ENCODE measurements around the gene RPA3. TPM values are rescaled to one million over a fixed set of nuclear protein-coding genes. Genes with fewer than 3 reads are reported as not detected.

The RPA3 gene
- total RNA-seq, 1 experiment from 2014 or later: 44.2 TPM

DNA sequence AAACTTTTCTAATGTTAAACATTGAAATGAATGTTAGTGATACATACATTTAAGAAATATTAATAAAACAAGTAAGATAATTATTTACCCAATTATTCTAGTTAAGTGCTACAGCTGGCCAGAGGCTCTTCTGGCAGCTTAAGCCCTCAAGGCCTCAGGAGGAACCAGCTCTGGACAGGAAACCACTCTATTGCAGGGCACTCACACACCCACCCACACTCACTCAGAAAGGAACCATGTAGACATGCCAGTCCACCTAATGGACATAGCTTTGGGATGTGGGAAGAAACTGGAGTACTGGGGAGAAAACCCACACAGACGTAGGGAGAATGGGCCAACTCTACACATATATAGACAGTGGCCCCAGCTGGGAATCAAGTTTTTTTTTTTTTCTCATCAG is 49.7 kb downstream of the RPA3 start:
- no peak overlapping the region for H3K4me3 Mint-ChIP-seq (ENCODE audit: unreplicated experiment)
- POLR2A ChIA-PET: no interaction called here
- H3K27ac Mint-ChIP-seq (ENCODE audit: low read depth, unreplicated experiment): no peak overlapping the region
- intact Hi-C loops (cut with micrococcal nuclease): no loop called here
- no peaks in the 10 kb centered on the region for H3K9me3 Mint-ChIP-seq (ENCODE audit: unreplicated experiment)
- CTCF ChIA-PET: interaction anchor here (0.6 kb wide), 2 partner anchors 27 to 533 kb away, joined by 4 to 5 read pairs; no protein-coding TSS in a partner anchor
- H3K36me3 Mint-ChIP-seq (ENCODE audit: insufficient read depth, unreplicated experiment): peaks cover 8% of the 10 kb centered on the region
- no TSS peak for BruUV-seq (replicated peaks)
- H3K27me3 Mint-ChIP-seq (ENCODE audit: insufficient read depth, unreplicated experiment): no peaks in the 10 kb centered on the region
- no peaks in the 10 kb centered on the region for H3K4me1 Mint-ChIP-seq (ENCODE audit: insufficient read depth, unreplicated experiment)
- no peak for DNase-seq (ENCODE audit: unreplicated experiment)
- TF ChIP-seq, protein P1, sequence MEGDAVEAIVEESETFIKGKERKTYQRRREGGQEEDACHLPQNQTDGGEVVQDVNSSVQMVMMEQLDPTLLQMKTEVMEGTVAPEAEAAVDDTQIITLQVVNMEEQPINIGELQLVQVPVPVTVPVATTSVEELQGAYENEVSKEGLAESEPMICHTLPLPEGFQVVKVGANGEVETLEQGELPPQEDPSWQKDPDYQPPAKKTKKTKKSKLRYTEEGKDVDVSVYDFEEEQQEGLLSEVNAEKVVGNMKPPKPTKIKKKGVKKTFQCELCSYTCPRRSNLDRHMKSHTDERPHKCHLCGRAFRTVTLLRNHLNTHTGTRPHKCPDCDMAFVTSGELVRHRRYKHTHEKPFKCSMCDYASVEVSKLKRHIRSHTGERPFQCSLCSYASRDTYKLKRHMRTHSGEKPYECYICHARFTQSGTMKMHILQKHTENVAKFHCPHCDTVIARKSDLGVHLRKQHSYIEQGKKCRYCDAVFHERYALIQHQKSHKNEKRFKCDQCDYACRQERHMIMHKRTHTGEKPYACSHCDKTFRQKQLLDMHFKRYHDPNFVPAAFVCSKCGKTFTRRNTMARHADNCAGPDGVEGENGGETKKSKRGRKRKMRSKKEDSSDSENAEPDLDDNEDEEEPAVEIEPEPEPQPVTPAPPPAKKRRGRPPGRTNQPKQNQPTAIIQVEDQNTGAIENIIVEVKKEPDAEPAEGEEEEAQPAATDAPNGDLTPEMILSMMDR (IDR thresholded peaks at IDR 0.05; ENCODE audit: unreplicated experiment): no peak

DNA sequence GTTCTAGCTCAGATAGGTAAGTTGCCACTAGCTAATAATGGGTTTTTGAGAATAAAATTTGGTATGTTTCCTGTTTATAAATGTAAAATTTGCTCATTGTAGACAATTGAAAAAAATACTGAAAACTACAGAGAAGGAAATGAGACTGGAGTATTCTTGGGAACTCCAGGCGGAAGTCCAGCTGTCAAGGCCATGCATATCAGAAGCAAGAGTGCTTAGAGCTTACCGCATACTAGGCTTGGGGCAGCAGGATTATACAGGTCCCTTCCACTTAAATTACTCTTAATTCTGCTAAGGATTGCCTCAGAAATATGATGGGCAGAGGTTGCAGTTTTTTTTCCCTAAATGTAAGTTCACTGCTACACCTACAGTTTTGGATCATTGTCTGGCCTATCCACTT is 51.2 kb downstream of the RPA3 start:
- no TSS peak for BruUV-seq (replicated peaks)
- no peak overlapping the region for H3K4me3 Mint-ChIP-seq (ENCODE audit: unreplicated experiment)
- ChIA-PET POLR2A (interaction anchor here (1.1 kb wide), 1 partner anchor 14 kb away, joined by 3 read pairs; no protein-coding TSS in a partner anchor), CTCF (interaction anchor here (0.5 to 2.0 kb wide), 3 partner anchors 14 to 365 kb away, joined by 3 to 12 read pairs (median 4); no protein-coding TSS in a partner anchor)
- TF ChIP-seq, protein P1 (IDR thresholded peaks at IDR 0.05; ENCODE audit: unreplicated experiment): no peak
- intact Hi-C loops (cut with micrococcal nuclease): no loop called here
- no peaks in the 10 kb centered on the region for H3K27me3 Mint-ChIP-seq (ENCODE audit: insufficient read depth, unreplicated experiment)
- no peaks in the 10 kb centered on the region for H3K9me3 Mint-ChIP-seq (ENCODE audit: unreplicated experiment)
- H3K4me1 Mint-ChIP-seq (ENCODE audit: insufficient read depth, unreplicated experiment): no peaks in the 10 kb centered on the region
- H3K27ac Mint-ChIP-seq (ENCODE audit: low read depth, unreplicated experiment): no peak overlapping the region
- H3K36me3 Mint-ChIP-seq (ENCODE audit: insufficient read depth, unreplicated experiment): no peaks in the 10 kb centered on the region
- DNase-seq (ENCODE audit: unreplicated experiment): no peak

DNA sequence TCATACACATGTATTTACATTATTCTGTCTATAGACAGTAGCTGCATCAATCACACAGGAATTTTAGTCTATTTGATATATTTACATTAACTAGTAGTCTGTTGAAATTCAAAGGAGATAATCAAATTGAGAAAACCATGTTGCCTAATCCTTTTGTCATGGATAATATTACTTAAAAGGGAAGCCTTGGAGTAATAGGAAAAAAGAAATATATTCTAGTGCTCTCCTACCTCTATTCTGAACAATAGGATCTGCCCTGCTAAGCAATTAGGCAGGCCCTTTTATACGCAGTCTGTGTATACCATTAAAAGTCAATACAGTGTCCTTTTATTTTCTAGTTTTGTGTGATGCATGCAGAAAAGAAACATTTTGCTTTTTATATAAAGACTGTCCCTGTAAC is 53.4 kb downstream of the RPA3 start:
- Mint-ChIP-seq H3K36me3 (ENCODE audit: insufficient read depth, unreplicated experiment) (no peaks in the 10 kb centered on the region), H3K27ac (ENCODE audit: low read depth, unreplicated experiment) (no peak overlapping the region), H3K4me1 (ENCODE audit: insufficient read depth, unreplicated experiment) (no peaks in the 10 kb centered on the region), H3K9me3 (ENCODE audit: unreplicated experiment) (no peaks in the 10 kb centered on the region), H3K27me3 (ENCODE audit: insufficient read depth, unreplicated experiment) (no peaks in the 10 kb centered on the region), H3K4me3 (ENCODE audit: unreplicated experiment) (no peak overlapping the region)
- ChIA-PET POLR2A (interaction anchor here (1.0 kb wide), 1 partner anchor 25 kb away, joined by 4 read pairs; the partner anchor contains the start of gene UMAD1), CTCF (interaction anchor here (0.6 kb wide), 1 partner anchor 28 kb away, joined by 3 read pairs; no protein-coding TSS in a partner anchor)
- DNase-seq (ENCODE audit: unreplicated experiment): no peak
- intact Hi-C loops (cut with micrococcal nuclease): no loop called here
- TF ChIP-seq, protein P1 (IDR thresholded peaks at IDR 0.05; ENCODE audit: unreplicated experiment): no peak
- BruUV-seq (replicated peaks): no TSS peak

DNA sequence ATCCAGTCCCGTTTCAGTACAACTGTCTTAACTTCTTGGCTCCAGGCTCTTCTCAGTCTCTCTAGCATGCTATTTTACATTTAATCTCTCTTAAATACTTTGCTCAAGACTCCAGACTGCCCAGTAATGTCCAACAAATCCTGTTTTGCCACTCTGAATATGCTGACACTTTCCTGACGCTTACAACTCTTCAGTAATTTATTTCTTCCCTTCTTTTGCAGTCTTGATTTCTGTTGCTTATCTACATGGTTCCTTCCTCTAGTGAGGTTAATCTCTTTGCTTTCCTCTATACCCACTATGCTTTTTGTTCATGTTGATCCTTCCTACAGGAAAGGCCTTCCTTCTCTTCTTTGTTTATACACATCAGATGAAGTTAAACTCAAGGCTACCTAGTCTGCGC is 54.1 kb downstream of the RPA3 start:
- TF ChIP-seq, protein P1 (IDR thresholded peaks at IDR 0.05; ENCODE audit: unreplicated experiment): no peak
- Mint-ChIP-seq H3K27ac (ENCODE audit: low read depth, unreplicated experiment) (peak overlapping the region; percentile 5), H3K9me3 (ENCODE audit: unreplicated experiment) (peaks cover 5% of the 10 kb centered on the region), H3K27me3 (ENCODE audit: insufficient read depth, unreplicated experiment) (no peaks in the 10 kb centered on the region), H3K4me3 (ENCODE audit: unreplicated experiment) (no peak overlapping the region), H3K36me3 (ENCODE audit: insufficient read depth, unreplicated experiment) (no peaks in the 10 kb centered on the region), H3K4me1 (ENCODE audit: insufficient read depth, unreplicated experiment) (no peaks in the 10 kb centered on the region)
- no TSS peak for BruUV-seq (replicated peaks)
- ChIA-PET POLR2A (interaction anchor here (1.0 kb wide), 1 partner anchor 24 kb away, joined by 4 read pairs; the partner anchor contains the start of gene UMAD1), CTCF (interaction anchor here (1.1 kb wide), 1 partner anchor 23 kb away, joined by 5 read pairs; no protein-coding TSS in a partner anchor)
- no peak for DNase-seq (ENCODE audit: unreplicated experiment)
- intact Hi-C loops (cut with micrococcal nuclease): no loop called here

All from MCF 10A (cell line).